HepG2 (cell line): ENCODE data around the gene ACTL7B. TPM values are rescaled to one million over a fixed set of nuclear protein-coding genes. Genes with fewer than 3 reads are reported as not detected.
A peak's percentile ranks its signal among the peaks of the same experiment; 100 is the strongest.

ENCODE experiments used
- CBFB ChIP-seq: sonication (generic); formaldehyde crosslinking; IDR thresholded peaks from 2 replicates; pipeline ENCODE4 v1.4.0; 2020; ENCODE audit warnings: missing genetic modification reagents
- FIP1L1 ChIP-seq: fragments of 200-400 bp; formaldehyde crosslinking; IDR thresholded peaks from 2 replicates; pipeline ENCODE4 v1.6.1; 2018; ENCODE audit warnings: low read depth, mild to moderate bottlenecking, low read length, moderate library complexity, borderline replicate concordance; ENCODE audit not compliant: insufficient read depth
- HOXA9 ChIP-seq: sonication (generic); formaldehyde crosslinking; IDR thresholded peaks from 2 replicates; pipeline ENCODE4 v1.8.1; 2022; ENCODE audit warnings: missing genetic modification reagents, mild to moderate bottlenecking, moderate library complexity, borderline replicate concordance
- KLF12 ChIP-seq: sonication (generic); formaldehyde crosslinking; IDR thresholded peaks from 2 replicates; pipeline ENCODE4 v1.4.0; 2020; ENCODE audit warnings: missing genetic modification reagents, borderline replicate concordance
- MTA1 ChIP-seq: sonication (generic); formaldehyde crosslinking; IDR thresholded peaks from 2 replicates; pipeline ENCODE4 v1.4.0; 2020; ENCODE audit warnings: missing genetic modification reagents, mild to moderate bottlenecking, borderline replicate concordance
- NR2F6 ChIP-seq, 2 experiments: IDR thresholded peaks; 2 replicates each; pipeline ENCODE4 v1.6.1; 2016; ENCODE audit warnings: antibody characterized with exemption in 1 of 2, mild to moderate bottlenecking in 1 of 2
- SAFB2 ChIP-seq: sonication (generic); formaldehyde crosslinking; IDR thresholded peaks from 2 replicates; pipeline ENCODE4 v1.5.1; 2020; ENCODE audit warnings: missing genetic modification reagents, low read depth, mild to moderate bottlenecking, borderline replicate concordance
- SIN3B ChIP-seq: fragments of 150-350 bp; IDR thresholded peaks from 2 replicates; pipeline ENCODE4 v1.6.1; 2014; ENCODE audit warnings: low read length
- ZNF207 ChIP-seq: fragments of 450-650 bp; IDR thresholded peaks from 2 replicates; pipeline ENCODE4 v1.6.1; 2016; ENCODE audit warnings: antibody characterized with exemption, borderline replicate concordance
- ZNF264 ChIP-seq: sonication (generic); formaldehyde crosslinking; IDR thresholded peaks from 2 replicates; pipeline ENCODE4 v1.4.0; 2020; ENCODE audit warnings: missing genetic modification reagents
- ZNF446 ChIP-seq: sonication (generic); formaldehyde crosslinking; IDR thresholded peaks from 2 replicates; pipeline ENCODE4 v1.5.0; 2020; ENCODE audit warnings: mild to moderate bottlenecking, missing genetic modification reagents
- ZNF563 ChIP-seq: sonication (generic); formaldehyde crosslinking; IDR thresholded peaks from 2 replicates; pipeline ENCODE4 v1.8.0; 2022; ENCODE audit warnings: mild to moderate bottlenecking, moderate library complexity, missing genetic modification reagents
- ZNF615 ChIP-seq: sonication (generic); formaldehyde crosslinking; IDR thresholded peaks from 2 replicates; pipeline ENCODE4 v1.5.0; 2020; ENCODE audit warnings: mild to moderate bottlenecking, missing genetic modification reagents, borderline replicate concordance
- polyA plus RNA-seq, 8 experiments: library from polyadenylated mRNA; depleted of rRNA in 3 of 8; stranded (reverse) in 7 of 8; unstranded in 1 of 8; fragments of >200 nt; fragmentation: Illumina TruSeq in 4 of 8; extraction: Trizol in 4 of 8; gene quantifications; 2 replicates each; pipeline versions ENCODE4 v1.2.1 to v1.2.3, GENCODE V29; 2011 to 2016; ENCODE audit warnings: low read depth in 4 of 8, missing spikeins in 1 of 8, mixed read lengths in 1 of 8; ENCODE audit not compliant: insufficient read depth in 1 of 8
- total RNA-seq, 5 experiments: library from RNA; depleted of rRNA; stranded (reverse); fragments of >200 nt; fragmentation: Illumina TruSeq; extraction: Trizol; gene quantifications; 2 replicates each; pipeline ENCODE4 v1.2.3, GENCODE V29; 2016; ENCODE audit warnings: low read depth in 1 of 5
- TF ChIP-seq, protein P1 (sequence below): sonication (generic); formaldehyde crosslinking; IDR thresholded peaks from 2 replicates; pipeline ENCODE4 v1.9.0; 2021; ENCODE audit warnings: mild to moderate bottlenecking, missing genetic modification reagents
- TF ChIP-seq, protein P2 (sequence below): sonication (generic); formaldehyde crosslinking; IDR thresholded peaks from 2 replicates; pipeline ENCODE4 v1.4.0; 2020; ENCODE audit warnings: missing genetic modification reagents, low read depth, mild to moderate bottlenecking, borderline replicate concordance
- TF ChIP-seq, protein P3 (sequence below): sonication (generic); formaldehyde crosslinking; conservative IDR thresholded peaks from 2 replicates; pipeline ENCODE4 v1.4.0; 2020; ENCODE audit warnings: missing genetic modification reagents
- TF ChIP-seq, protein P4 (sequence below): sonication (generic); formaldehyde crosslinking; IDR thresholded peaks from 2 replicates; pipeline ENCODE4 v1.8.0; 2022; ENCODE audit warnings: mild to moderate bottlenecking, missing genetic modification reagents
- TF ChIP-seq, protein P5 (sequence below): IDR thresholded peaks from 2 replicates; pipeline ENCODE4 v1.6.1; 2016; ENCODE audit warnings: control low read depth

ACTL7B gene
- total and polyA plus RNA-seq, 2 of the 13 experiments (the other 11 are each of a cell fraction or from before 2014, with no cell fraction given): 0.07 to 0.11 TPM

DNA sequence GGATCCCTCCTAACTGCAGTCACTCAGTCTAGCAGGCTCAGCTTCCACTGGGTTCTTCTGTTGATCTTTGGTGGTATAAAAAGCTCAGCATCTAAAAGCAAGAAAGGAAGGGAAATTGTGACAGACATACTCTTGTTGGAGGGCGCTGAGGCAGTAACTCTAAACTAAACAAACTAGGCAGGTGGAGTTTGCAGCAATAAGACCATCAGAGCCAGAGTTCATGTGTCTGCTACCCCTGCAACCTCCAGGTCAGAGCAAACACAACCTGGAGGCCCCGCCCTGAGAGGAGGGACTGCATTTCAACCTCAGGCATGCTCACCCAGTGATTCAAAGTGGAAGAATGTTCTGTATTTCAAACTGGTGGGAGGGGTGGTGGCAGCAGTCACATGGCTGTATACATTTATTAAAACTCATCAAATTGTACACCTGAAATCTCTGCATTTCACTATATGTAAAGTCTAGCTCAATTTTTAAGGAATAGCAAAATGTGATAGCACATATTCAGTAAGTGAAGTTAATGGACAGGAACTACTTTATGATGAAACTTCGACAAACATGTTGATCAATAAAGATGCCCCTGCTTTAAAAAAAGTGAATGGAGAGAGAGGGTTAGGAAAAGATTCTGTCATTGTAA lies 13.4 kb upstream of the ACTL7B start (continued):
- TF ChIP-seq, protein P1, sequence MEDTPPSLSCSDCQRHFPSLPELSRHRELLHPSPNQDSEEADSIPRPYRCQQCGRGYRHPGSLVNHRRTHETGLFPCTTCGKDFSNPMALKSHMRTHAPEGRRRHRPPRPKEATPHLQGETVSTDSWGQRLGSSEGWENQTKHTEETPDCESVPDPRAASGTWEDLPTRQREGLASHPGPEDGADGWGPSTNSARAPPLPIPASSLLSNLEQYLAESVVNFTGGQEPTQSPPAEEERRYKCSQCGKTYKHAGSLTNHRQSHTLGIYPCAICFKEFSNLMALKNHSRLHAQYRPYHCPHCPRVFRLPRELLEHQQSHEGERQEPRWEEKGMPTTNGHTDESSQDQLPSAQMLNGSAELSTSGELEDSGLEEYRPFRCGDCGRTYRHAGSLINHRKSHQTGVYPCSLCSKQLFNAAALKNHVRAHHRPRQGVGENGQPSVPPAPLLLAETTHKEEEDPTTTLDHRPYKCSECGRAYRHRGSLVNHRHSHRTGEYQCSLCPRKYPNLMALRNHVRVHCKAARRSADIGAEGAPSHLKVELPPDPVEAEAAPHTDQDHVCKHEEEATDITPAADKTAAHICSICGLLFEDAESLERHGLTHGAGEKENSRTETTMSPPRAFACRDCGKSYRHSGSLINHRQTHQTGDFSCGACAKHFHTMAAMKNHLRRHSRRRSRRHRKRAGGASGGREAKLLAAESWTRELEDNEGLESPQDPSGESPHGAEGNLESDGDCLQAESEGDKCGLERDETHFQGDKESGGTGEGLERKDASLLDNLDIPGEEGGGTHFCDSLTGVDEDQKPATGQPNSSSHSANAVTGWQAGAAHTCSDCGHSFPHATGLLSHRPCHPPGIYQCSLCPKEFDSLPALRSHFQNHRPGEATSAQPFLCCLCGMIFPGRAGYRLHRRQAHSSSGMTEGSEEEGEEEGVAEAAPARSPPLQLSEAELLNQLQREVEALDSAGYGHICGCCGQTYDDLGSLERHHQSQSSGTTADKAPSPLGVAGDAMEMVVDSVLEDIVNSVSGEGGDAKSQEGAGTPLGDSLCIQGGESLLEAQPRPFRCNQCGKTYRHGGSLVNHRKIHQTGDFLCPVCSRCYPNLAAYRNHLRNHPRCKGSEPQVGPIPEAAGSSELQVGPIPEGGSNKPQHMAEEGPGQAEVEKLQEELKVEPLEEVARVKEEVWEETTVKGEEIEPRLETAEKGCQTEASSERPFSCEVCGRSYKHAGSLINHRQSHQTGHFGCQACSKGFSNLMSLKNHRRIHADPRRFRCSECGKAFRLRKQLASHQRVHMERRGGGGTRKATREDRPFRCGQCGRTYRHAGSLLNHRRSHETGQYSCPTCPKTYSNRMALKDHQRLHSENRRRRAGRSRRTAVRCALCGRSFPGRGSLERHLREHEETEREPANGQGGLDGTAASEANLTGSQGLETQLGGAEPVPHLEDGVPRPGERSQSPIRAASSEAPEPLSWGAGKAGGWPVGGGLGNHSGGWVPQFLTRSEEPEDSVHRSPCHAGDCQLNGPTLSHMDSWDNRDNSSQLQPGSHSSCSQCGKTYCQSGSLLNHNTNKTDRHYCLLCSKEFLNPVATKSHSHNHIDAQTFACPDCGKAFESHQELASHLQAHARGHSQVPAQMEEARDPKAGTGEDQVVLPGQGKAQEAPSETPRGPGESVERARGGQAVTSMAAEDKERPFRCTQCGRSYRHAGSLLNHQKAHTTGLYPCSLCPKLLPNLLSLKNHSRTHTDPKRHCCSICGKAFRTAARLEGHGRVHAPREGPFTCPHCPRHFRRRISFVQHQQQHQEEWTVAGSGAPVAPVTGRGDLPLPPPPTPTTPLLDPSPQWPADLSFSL: no peak
- TF ChIP-seq NR2F6 (IDR thresholded peaks at IDR 0.05) (peak; percentile 82), NR2F6 (CRISPR knock-in tag; IDR thresholded peaks at IDR 0.05) (peak; percentile 94), SIN3B (no peak), KLF12 (no peak; the same call in 1 of the 2 replicates), HOXA9 (no peak), FIP1L1 (no peak), ZNF207 (no peak), MTA1 (CRISPR knock-in tag) (no peak), ZNF563 (CRISPR knock-in tag) (no peak), ZNF264 (peak; percentile 83; the same call in 1 of the 2 replicates), SAFB2 (CRISPR knock-in tag) (no peak), ZNF615 (no peak), CBFB (CRISPR knock-in tag) (0 out of 2 replicates have a peak, but pooled peaks have one; percentile 68), ZNF446 (CRISPR knock-in tag) (no peak)
- TF ChIP-seq, protein P2, sequence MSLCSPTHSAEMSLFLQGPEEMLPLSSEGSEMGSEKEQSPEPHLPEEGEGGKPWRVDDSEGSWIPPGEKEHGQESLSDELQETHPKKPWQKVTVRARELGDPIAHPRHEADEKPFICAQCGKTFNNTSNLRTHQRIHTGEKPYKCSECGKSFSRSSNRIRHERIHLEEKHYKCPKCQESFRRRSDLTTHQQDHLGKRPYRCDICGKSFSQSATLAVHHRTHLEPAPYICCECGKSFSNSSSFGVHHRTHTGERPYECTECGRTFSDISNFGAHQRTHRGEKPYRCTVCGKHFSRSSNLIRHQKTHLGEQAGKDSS: no peak
- TF ChIP-seq, protein P3, sequence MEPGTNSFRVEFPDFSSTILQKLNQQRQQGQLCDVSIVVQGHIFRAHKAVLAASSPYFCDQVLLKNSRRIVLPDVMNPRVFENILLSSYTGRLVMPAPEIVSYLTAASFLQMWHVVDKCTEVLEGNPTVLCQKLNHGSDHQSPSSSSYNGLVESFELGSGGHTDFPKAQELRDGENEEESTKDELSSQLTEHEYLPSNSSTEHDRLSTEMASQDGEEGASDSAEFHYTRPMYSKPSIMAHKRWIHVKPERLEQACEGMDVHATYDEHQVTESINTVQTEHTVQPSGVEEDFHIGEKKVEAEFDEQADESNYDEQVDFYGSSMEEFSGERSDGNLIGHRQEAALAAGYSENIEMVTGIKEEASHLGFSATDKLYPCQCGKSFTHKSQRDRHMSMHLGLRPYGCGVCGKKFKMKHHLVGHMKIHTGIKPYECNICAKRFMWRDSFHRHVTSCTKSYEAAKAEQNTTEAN (CRISPR knock-in tag): peak; percentile 51; the same call in 1 of the 2 replicates
- TF ChIP-seq, protein P4, sequence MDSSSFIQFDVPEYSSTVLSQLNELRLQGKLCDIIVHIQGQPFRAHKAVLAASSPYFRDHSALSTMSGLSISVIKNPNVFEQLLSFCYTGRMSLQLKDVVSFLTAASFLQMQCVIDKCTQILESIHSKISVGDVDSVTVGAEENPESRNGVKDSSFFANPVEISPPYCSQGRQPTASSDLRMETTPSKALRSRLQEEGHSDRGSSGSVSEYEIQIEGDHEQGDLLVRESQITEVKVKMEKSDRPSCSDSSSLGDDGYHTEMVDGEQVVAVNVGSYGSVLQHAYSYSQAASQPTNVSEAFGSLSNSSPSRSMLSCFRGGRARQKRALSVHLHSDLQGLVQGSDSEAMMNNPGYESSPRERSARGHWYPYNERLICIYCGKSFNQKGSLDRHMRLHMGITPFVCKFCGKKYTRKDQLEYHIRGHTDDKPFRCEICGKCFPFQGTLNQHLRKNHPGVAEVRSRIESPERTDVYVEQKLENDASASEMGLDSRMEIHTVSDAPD (CRISPR knock-in tag): peak; percentile 59; the same call in 1 of the 2 replicates
- TF ChIP-seq, protein P5, sequence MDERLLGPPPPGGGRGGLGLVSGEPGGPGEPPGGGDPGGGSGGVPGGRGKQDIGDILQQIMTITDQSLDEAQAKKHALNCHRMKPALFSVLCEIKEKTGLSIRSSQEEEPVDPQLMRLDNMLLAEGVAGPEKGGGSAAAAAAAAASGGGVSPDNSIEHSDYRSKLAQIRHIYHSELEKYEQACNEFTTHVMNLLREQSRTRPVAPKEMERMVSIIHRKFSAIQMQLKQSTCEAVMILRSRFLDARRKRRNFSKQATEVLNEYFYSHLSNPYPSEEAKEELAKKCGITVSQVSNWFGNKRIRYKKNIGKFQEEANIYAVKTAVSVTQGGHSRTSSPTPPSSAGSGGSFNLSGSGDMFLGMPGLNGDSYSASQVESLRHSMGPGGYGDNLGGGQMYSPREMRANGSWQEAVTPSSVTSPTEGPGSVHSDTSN: no peak; the same call in 1 of the 2 replicates
